ENCODE measurements around the gene DGUOK.

GRCh38 chr2:73998933-73999332, 72.3 kb downstream of the DGUOK start:
- TF ChIP-seq CTCF (IDR thresholded peaks at IDR 0.05) (no peak), POLR2AphosphoS5 (IDR thresholded peaks at IDR 0.05) (no peak), POLR2A (IDR thresholded peaks at IDR 0.05) (no peak), EP300 (IDR thresholded peaks at IDR 0.05) (no peak)
